K562 (cell line): ENCODE data around the gene MYO1A. TPM values are rescaled to one million over a fixed set of nuclear protein-coding genes. Genes with fewer than 3 reads are reported as not detected.

Source experiments
- BRD4 ChIP-seq: fragments of 200-600 bp; sonication (generic); IDR thresholded peaks from 2 replicates; pipeline ENCODE4 v1.6.1; 2017; ENCODE audit warnings: inconsistent platforms
- C11orf30 ChIP-seq: fragments of 450-650 bp; IDR thresholded peaks from 2 replicates; pipeline ENCODE4 v1.6.1; 2016; ENCODE audit warnings: low read depth, mild to moderate bottlenecking
- CHD4 ChIP-seq: fragments of 200-600 bp; sonication (generic); IDR thresholded peaks from 3 replicates; pipeline ENCODE4 v1.6.1; 2012; ENCODE audit warnings: low read depth, mild to moderate bottlenecking, mixed read lengths, low read length, inconsistent platforms; ENCODE audit not compliant: insufficient read depth, insufficient replicate concordance, poor library complexity, severe bottlenecking
- E2F8 ChIP-seq: fragments of 450-650 bp; IDR thresholded peaks from 2 replicates; pipeline ENCODE4 v1.7.1; 2018; ENCODE audit warnings: mild to moderate bottlenecking, low read depth; ENCODE audit not compliant: partially characterized antibody
- ETV1 ChIP-seq: fragments of 450-650 bp; conservative IDR thresholded peaks from 2 replicates; pipeline ENCODE4 v1.6.1; 2016; ENCODE audit warnings: missing genetic modification characterization, control low read depth, low read depth, missing compliant biosample characterization
- NONO ChIP-seq, 2 experiments: fragments of 200-400 bp in 1 of 2; fragments of 450-650 bp in 1 of 2; formaldehyde crosslinking in 1 of 2; IDR thresholded peaks; 2 replicates each; pipeline ENCODE4 v1.6.1; 2017; ENCODE audit warnings: low read depth in 2 of 2, mild to moderate bottlenecking in 2 of 2, moderate library complexity in 2 of 2, low read length in 1 of 2
- RERE ChIP-seq: sonication (generic); formaldehyde crosslinking; IDR thresholded peaks from 2 replicates; pipeline ENCODE4 v1.8.0; 2023; ENCODE audit warnings: missing genetic modification reagents, mild to moderate bottlenecking, borderline replicate concordance
- ZNF407 ChIP-seq: fragments of 450-650 bp; IDR thresholded peaks from 2 replicates; pipeline ENCODE4 v1.6.1; 2016; ENCODE audit warnings: low read depth
- ZNF589 ChIP-seq: fragments of 200-800 bp; sonication (Bioruptor generic); IDR thresholded peaks from 2 replicates; pipeline ENCODE4 v1.6.1; 2016; ENCODE audit warnings: low read depth, missing genetic modification characterization, missing compliant biosample characterization
- ZNF717 ChIP-seq: fragments of 250-450 bp; sonication (Bioruptor Pico); IDR thresholded peaks from 2 replicates; pipeline ENCODE4 v1.5.0; 2021
- polyA plus RNA-seq, 8 experiments: library from polyadenylated mRNA; depleted of rRNA in 4 of 8; stranded (reverse) in 5 of 8; unstranded in 3 of 8; fragments of >200 nt; fragmentation: Nextera tagmentation in 2 of 8; fragmentation: Illumina TruSeq in 1 of 8; extraction: Ambion mirVana in 2 of 8; extraction: Trizol in 1 of 8; gene quantifications; 2 replicates each; pipeline versions ENCODE4 v1.2.1 to v1.2.3, GENCODE V29; 2011 to 2014; ENCODE audit warnings: inconsistent platforms in 1 of 8, missing spikeins in 1 of 8
- total RNA-seq, 7 experiments: library from RNA; depleted of rRNA in 6 of 7; stranded (reverse); fragments of >200 nt in 6 of 7; fragmentation: Illumina TruSeq in 2 of 7; extraction: Trizol in 2 of 7; gene quantifications; 2 replicates each; pipeline versions ENCODE4 v1.2.1 to v1.2.3, GENCODE V29; 2011 to 2021; ENCODE audit warnings: low replicate concordance in 1 of 7

The MYO1A gene
- total and polyA plus RNA-seq, 9 of the 15 experiments (the other 6 are each of a cell fraction or from before 2014, with no cell fraction given), result 0.03 to 0.29 (median 0.14) TPM; not detected in 2

GRCh38 chr12:56988207-56988739 lies 61.7 kb downstream of the MYO1A start (continued):
- TF ChIP-seq ETV1 (tag), result peak; percentile 96
- no peak for TF ChIP-seq BRD4
- TF ChIP-seq RERE (CRISPR knock-in tag), result no peak
- TF ChIP-seq C11orf30, result no peak
- no peak for TF ChIP-seq CHD4
- no peak for TF ChIP-seq ZNF717 (CRISPR knock-in tag)
- TF ChIP-seq NONO (IDR thresholded peaks at IDR 0.05; ENCODE audit: low read depth in 2 of 2, low read length in 1 of 2), result peak in 1 of 2 experiments; percentile 88; a peak in 2 of 4 replicates
- TF ChIP-seq ZNF407, result no peak
- peak; percentile 86 for TF ChIP-seq ZNF589 (CRISPR knock-in tag)
- peak; percentile 77 for TF ChIP-seq E2F8
